ENCODE data around the gene KRT7.
A peak's percentile ranks its signal among the peaks of the same experiment; 100 is the strongest.
"Not testable (repeated sequence)": the region's sequence is repeated elsewhere in the genome, so short reads cannot be mapped to it uniquely, and the experiment has no call there.

KRT7 gene

GRCh38 chr12:52235822-52236361, 2.8 kb downstream of the KRT7 start:
- H3K36me3 ChIP-seq, result no peaks in the 10 kb centered on the region
- H3K4me2 ChIP-seq, result peak overlapping the region; percentile 64
- peak overlapping the region; percentile 30; the same call in 1 of the 2 replicates for H3K27ac ChIP-seq
- H4K20me1 ChIP-seq, result no peaks in the 10 kb centered on the region
- peaks cover 14% of the 10 kb centered on the region; the same call in 1 of the 2 replicates for H3K27me3 ChIP-seq
- H3K4me3 ChIP-seq, result no peak overlapping the region
- peaks cover 17% of the 10 kb centered on the region for H3K4me1 ChIP-seq
- TF ChIP-seq Cebpa-rat (IDR thresholded peaks at IDR 0.05), result no peak
- H3K9ac ChIP-seq, result no peak overlapping the region
- no peaks in the 10 kb centered on the region for H3K9me3 ChIP-seq

- H3K27ac ChIP-seq, result no peak overlapping the region
- H3K4me1 ChIP-seq, result peaks cover 17% of the 10 kb centered on the region
Observed at GRCh38 chr12:52236386-52237050, 3.5 kb downstream of the KRT7 start.

GRCh38 chr12:52238207-52238840, 5.3 kb downstream of the KRT7 start:
- no peaks in the 10 kb centered on the region for H4K20me1 ChIP-seq
- no peak overlapping the region for H3K27ac ChIP-seq
- no peak overlapping the region for H3K4me2 ChIP-seq
- H3K9ac ChIP-seq, result no peak overlapping the region
- H3K27me3 ChIP-seq, result peaks cover 4% of the 10 kb centered on the region; the same call in 1 of the 2 replicates
- peaks cover 21% of the 10 kb centered on the region for H3K4me1 ChIP-seq
- TF ChIP-seq Cebpa-rat (IDR thresholded peaks at IDR 0.05), result no peak
- H3K4me3 ChIP-seq, result no peak overlapping the region
- H3K9me3 ChIP-seq, result no peaks in the 10 kb centered on the region
- H3K36me3 ChIP-seq, result no peaks in the 10 kb centered on the region

More at GRCh38 chr12:52236386-52237050, 3.5 kb downstream of the KRT7 start:
- Histone ChIP-seq H3K36me3 (no peaks in the 10 kb centered on the region), H4K20me1 (no peaks in the 10 kb centered on the region), H3K4me2 (no peak overlapping the region), H3K27me3 (peaks cover 14% of the 10 kb centered on the region; the same call in 1 of the 2 replicates), H3K4me3 (no peak overlapping the region), H3K9ac (no peak overlapping the region), H3K9me3 (no peaks in the 10 kb centered on the region)
- TF ChIP-seq Cebpa-rat (IDR thresholded peaks at IDR 0.05), result no peak

GRCh38 chr12:52238916-52239646, 6.0 kb downstream of the KRT7 start:
- no peaks in the 10 kb centered on the region for H3K27me3 ChIP-seq
- no peak for TF ChIP-seq Cebpa-rat (IDR thresholded peaks at IDR 0.05)

GRCh38 chr12:52239767-52240166, 6.7 kb downstream of the KRT7 start:
- no peak for TF ChIP-seq Cebpa-rat (IDR thresholded peaks at IDR 0.05)
- Histone ChIP-seq H3K9me3 (no peaks in the 10 kb centered on the region), H3K4me2 (no peak overlapping the region), H3K4me1 (peaks cover 31% of the 10 kb centered on the region), H3K27ac (no peak overlapping the region), H3K9ac (no peak overlapping the region), H3K27me3 (no peaks in the 10 kb centered on the region), H4K20me1 (no peaks in the 10 kb centered on the region), H3K36me3 (no peaks in the 10 kb centered on the region), H3K4me3 (no peak overlapping the region)

More at GRCh38 chr12:52238916-52239646, 6.0 kb downstream of the KRT7 start:
- peaks cover 28% of the 10 kb centered on the region for H3K4me1 ChIP-seq
- H3K27ac ChIP-seq, result no peak overlapping the region
- no peak overlapping the region for H3K9ac ChIP-seq
- H4K20me1 ChIP-seq, result no peaks in the 10 kb centered on the region
- no peak overlapping the region for H3K4me2 ChIP-seq
- no peaks in the 10 kb centered on the region for H3K9me3 ChIP-seq
- H3K4me3 ChIP-seq, result no peak overlapping the region
- no peaks in the 10 kb centered on the region for H3K36me3 ChIP-seq

- not testable (repeated sequence) for H4K20me1 ChIP-seq, H3K4me2 ChIP-seq, H3K27ac ChIP-seq, H3K36me3 ChIP-seq, H3K9ac ChIP-seq, H3K27me3 ChIP-seq, H3K9me3 ChIP-seq, H3K4me3 ChIP-seq
- peaks cover 31% of the 10 kb centered on the region for H3K4me1 ChIP-seq
Observed at GRCh38 chr12:52240247-52240646, 7.2 kb downstream of the KRT7 start.

- no peak overlapping the region for H3K9ac ChIP-seq
- no peak overlapping the region for H3K27ac ChIP-seq
- peaks cover 34% of the 10 kb centered on the region for H3K4me1 ChIP-seq
- no peak overlapping the region for H3K4me3 ChIP-seq
- H3K36me3 ChIP-seq, result no peaks in the 10 kb centered on the region
- TF ChIP-seq Cebpa-rat (IDR thresholded peaks at IDR 0.05), result no peak
- H4K20me1 ChIP-seq, result no peaks in the 10 kb centered on the region
- H3K27me3 ChIP-seq, result no peaks in the 10 kb centered on the region
- no peak overlapping the region for H3K4me2 ChIP-seq
- no peaks in the 10 kb centered on the region for H3K9me3 ChIP-seq
Observed at GRCh38 chr12:52241205-52241842, 8.3 kb downstream of the KRT7 start.

- Histone ChIP-seq H3K27me3 (no peaks in the 10 kb centered on the region), H3K9me3 (no peaks in the 10 kb centered on the region), H3K36me3 (no peaks in the 10 kb centered on the region), H3K9ac (no peak overlapping the region), H3K4me1 (peaks cover 37% of the 10 kb centered on the region), H4K20me1 (no peaks in the 10 kb centered on the region), H3K27ac (peak overlapping the region; percentile 71; the same call in 1 of the 2 replicates), H3K4me3 (no peak overlapping the region), H3K4me2 (peak overlapping the region; percentile 79; the same call in 1 of the 2 replicates)
- no peak for TF ChIP-seq Cebpa-rat (IDR thresholded peaks at IDR 0.05)
Observed at GRCh38 chr12:52242442-52243258, 9.6 kb downstream of the KRT7 start.

All from BLaER1 (cell line).